HG03025 (cell line): ENCODE data around the gene PTPRK.

Source experiments
- ATAC-seq: cut with Tn5 transposase; IDR thresholded peaks from one replicate; pipeline ENCODE4 v1.9.1; 2021; ENCODE audit warnings: mild to moderate bottlenecking, moderate library complexity; ENCODE audit not compliant: unreplicated experiment, low FRiP score

The PTPRK gene

GRCh38 chr6:128307671-128308070 is 212.7 kb downstream of the PTPRK start:
- no peak for ATAC-seq

GRCh38 chr6:128305976-128306375 is 214.4 kb downstream of the PTPRK start:
- ATAC-seq = no peak

- ATAC-seq = no peak
Measured at GRCh38 chr6:128305228-128305627, 215.2 kb downstream of the PTPRK start.

- no peak for ATAC-seq
Measured at GRCh38 chr6:128303870-128304269, 216.5 kb downstream of the PTPRK start.

- no peak for ATAC-seq
Measured at GRCh38 chr6:128302942-128303341, 217.5 kb downstream of the PTPRK start.

GRCh38 chr6:128295670-128296069 is 224.7 kb downstream of the PTPRK start:
- no peak for ATAC-seq

- ATAC-seq = no peak
Measured at GRCh38 chr6:128290221-128290620, 230.2 kb downstream of the PTPRK start.

- ATAC-seq = no peak
Measured at GRCh38 chr6:128284128-128284527, 236.3 kb downstream of the PTPRK start.

GRCh38 chr6:128282961-128283360 is 237.4 kb downstream of the PTPRK start:
- ATAC-seq = no peak

GRCh38 chr6:128280960-128281359 is 239.4 kb downstream of the PTPRK start:
- ATAC-seq = no peak

- ATAC-seq = no peak
Measured at GRCh38 chr6:128280066-128280465, 240.3 kb downstream of the PTPRK start.

- ATAC-seq = no peak
Measured at GRCh38 chr6:128278836-128279235, 241.6 kb downstream of the PTPRK start.

- ATAC-seq = no peak
Measured at GRCh38 chr6:128277379-128277778, 243.0 kb downstream of the PTPRK start.

GRCh38 chr6:128276311-128276710 is 244.1 kb downstream of the PTPRK start:
- ATAC-seq = no peak

GRCh38 chr6:128275681-128276080 is 244.7 kb downstream of the PTPRK start:
- ATAC-seq = no peak

- ATAC-seq = no peak
Measured at GRCh38 chr6:128275030-128275429, 245.4 kb downstream of the PTPRK start.

- ATAC-seq = no peak
Measured at GRCh38 chr6:128271527-128271926, 248.9 kb downstream of the PTPRK start.

- no peak for ATAC-seq
Measured at GRCh38 chr6:128271011-128271410, 249.4 kb downstream of the PTPRK start.

- ATAC-seq = no peak
Measured at GRCh38 chr6:128266946-128267345, 253.5 kb downstream of the PTPRK start.

- ATAC-seq = no peak
Measured at GRCh38 chr6:128265706-128266105, 254.7 kb downstream of the PTPRK start.

- peak; percentile 48 for ATAC-seq
Measured at GRCh38 chr6:128259730-128260685, 260.4 kb downstream of the PTPRK start.

GRCh38 chr6:128259029-128259724 is 261.2 kb downstream of the PTPRK start:
- peak; percentile 87 for ATAC-seq
